Measurements from ENCODE around the gene CHIT1. TPM values are rescaled to one million over a fixed set of nuclear protein-coding genes. Genes with fewer than 3 reads are reported as not detected.

Gene CHIT1
- total RNA-seq, 8 experiments from 2014 or later = 0.07 to 2.4 (median 0.24) TPM

DNA sequence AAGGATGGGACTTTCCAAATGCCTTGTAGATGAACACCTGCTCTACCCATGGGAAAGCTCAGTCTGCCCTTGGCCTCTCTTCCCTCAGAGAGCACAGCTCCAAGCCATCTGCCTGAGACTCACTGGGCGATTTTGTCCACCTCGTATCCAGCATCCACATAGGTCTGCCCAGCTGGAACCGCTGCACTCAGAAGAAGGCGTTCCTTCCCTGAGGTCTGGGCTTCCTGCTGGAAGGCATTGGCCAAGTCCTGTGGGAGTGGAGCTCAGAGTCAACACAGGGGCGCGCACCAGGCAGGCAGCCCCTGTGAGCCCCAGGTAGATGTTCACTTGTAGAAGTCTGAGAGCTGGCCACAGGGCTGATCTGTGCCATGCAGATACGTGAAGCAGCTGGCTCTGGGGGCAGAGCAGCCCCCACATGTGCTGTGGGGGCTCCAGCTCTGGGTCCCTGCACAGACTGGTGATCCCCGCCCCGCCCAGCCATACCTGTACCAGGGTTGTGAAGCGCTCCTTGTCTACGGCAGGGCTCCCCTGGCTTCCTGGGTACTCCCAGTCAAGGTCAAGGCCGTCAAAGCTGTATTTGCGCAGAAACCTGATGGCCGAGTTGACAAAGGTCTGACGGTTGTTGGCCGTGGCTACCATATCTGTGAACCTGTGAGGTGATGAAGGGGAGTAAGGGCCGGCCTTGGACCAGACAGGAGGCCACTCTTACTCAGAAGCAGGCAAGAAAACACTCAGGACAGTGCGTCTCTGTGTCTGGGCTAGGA lies 6.3 kb downstream of the CHIT1 start:
- Histone ChIP-seq H3K4me1 (replicated peaks in 1 of 2) (no peaks in the 10 kb centered on the region), H3K4me3 (no peak overlapping the region), H3K27ac (no peak overlapping the region)
- ATAC-seq (replicated peaks in 6 of 8) = no peak
- 41 to 100% (median 81%) methylated on average over 1 to 10 of the region's 18 CpGs; no CpG with 5 or more reads in 1 of the 10 experiments for WGBS, 10 experiments
- in situ Hi-C loops (cut with MboI; ENCODE audit: low pct_unique_long_range_greater_than_20kb in 2 of 9, low sequenced_read_pairs in 9 of 9, unreplicated experiment in 9 of 9) = loop anchor here in 4 of 9 experiments (25.0 kb wide), 2 partner anchors 111 to 186 kb away; partner anchors contain the start of gene PPFIA4 (in 4 of the 4)

DNA sequence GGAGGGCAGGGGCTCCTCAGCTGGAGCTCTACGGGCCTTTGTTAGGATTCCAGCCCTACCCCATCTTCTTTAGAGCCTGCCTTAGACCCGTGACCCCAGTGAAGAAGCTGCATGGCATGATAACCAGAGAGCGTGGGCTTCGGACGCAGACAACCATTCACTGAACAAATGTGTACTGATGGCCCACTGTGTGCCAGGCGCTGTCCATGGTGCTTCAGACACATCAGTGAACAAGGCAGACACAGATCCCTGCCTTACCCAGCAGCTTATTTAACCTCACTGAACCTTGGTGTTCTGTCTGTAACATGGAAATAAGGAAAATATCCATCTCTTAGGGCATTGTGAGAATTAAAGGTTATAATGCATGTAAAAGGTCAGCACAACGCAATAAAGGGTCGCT lies 9.5 kb downstream of the CHIT1 start:
- Histone ChIP-seq H3K4me3 (no peak overlapping the region), H3K4me1 (replicated peaks in 1 of 2) (no peaks in the 10 kb centered on the region), H3K27ac (no peak overlapping the region)
- in situ Hi-C loops (cut with MboI; ENCODE audit: low pct_unique_long_range_greater_than_20kb in 2 of 9, low sequenced_read_pairs in 9 of 9, unreplicated experiment in 9 of 9) = loop anchor here in 8 of 9 experiments (10.0 to 25.0 kb wide), 5 partner anchors 95 to 185 kb away; partner anchors contain the start of genes PPFIA4 (in 4 of the 8) and ADORA1 (in 1 of the 8)
- 40 to 90% (median 62%) methylated on average over 2 to 8 of the region's 8 CpGs; no CpG with 5 or more reads in 3 of the 10 experiments for WGBS, 10 experiments
- ATAC-seq (replicated peaks in 6 of 8) = no peak

DNA sequence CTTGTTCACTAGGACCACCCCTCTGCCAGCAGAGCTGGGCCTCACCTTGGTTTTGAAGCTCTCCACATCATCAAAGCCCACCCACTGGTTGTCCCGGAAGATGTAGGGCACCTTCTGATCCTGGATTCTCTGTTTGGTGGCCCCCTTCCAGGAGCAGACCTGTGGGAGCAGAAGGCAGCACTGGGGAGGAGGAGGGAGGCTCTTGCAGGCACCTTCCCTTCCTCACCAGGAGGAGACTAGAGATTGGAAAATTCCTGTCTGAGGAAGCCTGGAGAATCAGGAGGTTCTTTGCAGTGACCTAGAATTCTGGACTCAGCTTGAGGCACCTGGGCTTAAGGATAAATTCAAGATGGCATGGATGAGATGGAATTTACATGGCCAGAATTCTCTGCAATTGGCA lies 10.3 kb downstream of the CHIT1 start:
- 57 to 80% methylated on average over 1 of the region's 1 CpG; no CpG with 5 or more reads in 8 of the 10 experiments for WGBS, 10 experiments
- no peak for ATAC-seq (replicated peaks in 6 of 8)
- no peak overlapping the region for H3K4me3 ChIP-seq
- no peak overlapping the region for H3K27ac ChIP-seq
- H3K4me1 ChIP-seq (replicated peaks in 1 of 2) = no peaks in the 10 kb centered on the region
- in situ Hi-C loops (cut with MboI; ENCODE audit: low pct_unique_long_range_greater_than_20kb in 2 of 9, low sequenced_read_pairs in 9 of 9, unreplicated experiment in 9 of 9) = loop anchor here in 8 of 9 experiments (10.0 to 25.0 kb wide), 5 partner anchors 94 to 184 kb away; partner anchors contain the start of genes PPFIA4 (in 4 of the 8) and ADORA1 (in 1 of the 8)

DNA sequence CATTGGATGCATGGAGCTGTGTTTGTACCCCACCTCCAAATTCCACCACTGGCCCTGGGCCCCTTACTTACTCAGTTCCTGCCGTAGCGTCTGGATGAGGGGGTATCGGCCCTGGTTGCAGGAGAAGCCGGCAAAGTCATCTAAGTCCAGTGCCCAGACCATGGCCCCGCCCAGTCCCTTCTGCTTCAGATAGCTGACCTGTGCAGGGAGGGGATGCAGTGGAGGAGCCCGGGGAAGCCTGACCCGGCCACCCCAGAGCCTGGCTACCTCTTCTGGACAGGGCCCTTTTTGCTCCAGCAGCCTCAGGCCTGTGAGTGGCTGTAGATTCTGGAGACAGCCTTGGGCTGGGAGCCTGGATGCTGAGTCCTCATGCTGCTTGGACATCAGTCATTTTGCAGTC lies 11.8 kb downstream of the CHIT1 start:
- 8 to 92% (median 73%) methylated on average over 1 to 5 of the region's 7 CpGs; no CpG with 5 or more reads in 4 of the 10 experiments for WGBS, 10 experiments
- ATAC-seq (replicated peaks in 6 of 8) = no peak
- Histone ChIP-seq H3K4me3 (no peak overlapping the region), H3K27ac (no peak overlapping the region), H3K4me1 (replicated peaks in 1 of 2) (no peaks in the 10 kb centered on the region)
- in situ Hi-C loops (cut with MboI; ENCODE audit: low pct_unique_long_range_greater_than_20kb in 2 of 9, low sequenced_read_pairs in 9 of 9, unreplicated experiment in 9 of 9) = loop anchor here in 8 of 9 experiments (10.0 to 25.0 kb wide), 5 partner anchors 93 to 183 kb away; partner anchors contain the start of genes PPFIA4 (in 4 of the 8) and ADORA1 (in 1 of the 8)

DNA sequence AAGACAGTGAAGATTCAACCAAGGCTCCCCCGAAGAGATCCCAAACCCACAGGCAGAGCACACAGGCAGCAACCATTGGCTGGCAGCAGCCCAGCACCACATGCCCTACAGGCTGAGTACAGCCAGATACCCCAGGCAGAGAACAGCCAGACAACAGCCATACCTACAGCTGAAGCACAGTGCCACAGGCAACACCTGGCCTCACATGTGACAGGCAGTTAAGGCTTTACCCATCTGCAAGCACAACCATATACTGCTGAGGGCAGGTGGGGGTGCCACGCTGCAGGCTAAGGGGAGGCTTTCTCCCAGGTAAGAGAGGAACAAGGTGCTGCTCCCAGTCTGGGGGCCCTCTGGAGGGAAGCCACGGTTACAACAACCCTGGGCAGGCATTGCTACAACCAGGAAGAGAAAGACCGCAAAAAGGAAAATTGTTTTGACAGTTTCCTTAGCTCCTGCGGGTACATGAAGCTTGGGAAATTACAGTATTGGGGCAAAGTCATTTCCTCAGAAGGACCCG lies 12.3 kb downstream of the CHIT1 start:
- Histone ChIP-seq H3K4me3 (no peak overlapping the region), H3K4me1 (replicated peaks in 1 of 2) (no peaks in the 10 kb centered on the region), H3K27ac (no peak overlapping the region)
- WGBS, 10 experiments = 33 to 100% (median 61%) methylated on average over 1 to 6 of the region's 6 CpGs; no CpG with 5 or more reads in 4 of the 10 experiments
- no peak for ATAC-seq (replicated peaks in 6 of 8)
- in situ Hi-C loops (cut with MboI; ENCODE audit: low pct_unique_long_range_greater_than_20kb in 2 of 9, low sequenced_read_pairs in 9 of 9, unreplicated experiment in 9 of 9) = loop anchor here in 8 of 9 experiments (10.0 to 25.0 kb wide), 5 partner anchors 92 to 182 kb away; partner anchors contain the start of genes PPFIA4 (in 4 of the 8) and ADORA1 (in 1 of the 8)

DNA sequence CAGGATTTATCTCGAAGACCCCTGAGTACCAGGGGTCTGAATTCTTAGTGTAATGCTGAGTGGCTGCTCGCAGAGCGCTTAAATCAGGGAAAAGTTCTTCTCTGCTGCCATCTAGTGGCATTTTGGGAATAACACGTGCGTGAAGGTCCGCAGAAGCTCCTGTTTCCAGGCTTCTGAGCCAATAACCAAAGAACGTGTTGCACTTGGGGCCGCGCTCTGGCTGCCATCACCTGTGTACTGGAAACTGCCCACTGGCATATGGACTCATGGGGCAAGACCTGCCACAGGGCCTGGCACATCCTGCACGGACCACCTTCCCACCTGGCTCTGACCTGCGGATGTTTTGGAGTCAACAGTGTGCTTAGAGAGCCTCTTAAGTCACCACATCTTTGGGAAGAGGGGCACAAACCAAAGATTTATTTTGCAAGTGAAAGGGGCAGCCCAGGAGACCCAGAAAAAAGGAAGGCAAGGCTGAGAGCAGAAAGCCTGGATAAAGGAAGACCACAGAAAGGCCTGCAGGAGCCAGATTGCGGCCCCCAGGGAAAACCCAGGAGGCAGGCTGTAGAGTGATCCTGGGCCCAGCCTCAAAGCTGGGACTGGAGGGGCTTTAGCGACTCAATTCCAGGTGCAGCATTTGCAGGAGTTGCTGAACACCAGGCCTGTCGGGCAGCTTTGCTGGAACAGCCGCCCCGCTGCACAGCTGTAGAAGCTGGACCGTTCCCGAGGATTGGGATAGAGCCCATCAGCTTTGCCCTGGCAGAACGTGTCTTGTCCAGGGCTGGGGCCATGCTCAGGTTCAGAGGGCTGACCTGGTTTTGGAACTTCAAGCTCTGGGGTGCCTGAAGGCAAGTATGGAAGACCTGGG lies 13.0 kb downstream of the CHIT1 start:
- Histone ChIP-seq H3K4me1 (replicated peaks in 1 of 2) (no peaks in the 10 kb centered on the region), H3K4me3 (no peak overlapping the region), H3K27ac (no peak overlapping the region)
- ATAC-seq (replicated peaks in 6 of 8) = peak; percentile 76 to 92 (median 88)
- 5 to 50% (median 16%) methylated on average over 3 to 17 of the region's 19 CpGs; no CpG with 5 or more reads in 3 of the 10 experiments for WGBS, 10 experiments
- in situ Hi-C loops (cut with MboI; ENCODE audit: low pct_unique_long_range_greater_than_20kb in 2 of 9, low sequenced_read_pairs in 9 of 9, unreplicated experiment in 9 of 9) = loop anchor here in 8 of 9 experiments (10.0 to 25.0 kb wide), 5 partner anchors 92 to 182 kb away; partner anchors contain the start of genes PPFIA4 (in 4 of the 8) and ADORA1 (in 1 of the 8)

DNA sequence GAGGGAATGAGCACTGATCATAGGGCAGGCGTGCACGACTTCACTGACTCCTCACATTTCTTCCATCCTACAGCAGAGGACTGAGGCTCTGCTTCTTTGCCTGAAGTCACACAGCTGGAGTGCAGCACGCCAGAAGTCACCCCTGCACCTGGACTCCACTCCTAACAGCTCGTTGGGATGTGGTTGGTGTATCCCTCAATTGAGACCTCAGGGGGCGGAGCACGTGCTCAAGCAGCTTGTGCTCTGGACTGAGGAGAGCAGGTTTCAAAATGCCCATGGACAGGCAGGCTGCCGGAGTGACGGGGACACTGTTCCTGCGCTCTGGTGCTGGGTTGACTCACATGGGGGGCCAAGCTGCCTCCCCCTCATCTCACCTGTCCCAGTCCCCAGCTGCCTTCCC lies 13.9 kb downstream of the CHIT1 start:
- Histone ChIP-seq H3K4me1 (replicated peaks in 1 of 2) (no peaks in the 10 kb centered on the region), H3K27ac (no peak overlapping the region), H3K4me3 (no peak overlapping the region)
- peak in 3 of 8 experiments; percentile 9 to 15 (median 11) for ATAC-seq (replicated peaks in 6 of 8)
- WGBS, 10 experiments = 55 to 91% (median 79%) methylated on average over 2 to 6 of the region's 9 CpGs; no CpG with 5 or more reads in 5 of the 10 experiments
- in situ Hi-C loops (cut with MboI; ENCODE audit: low pct_unique_long_range_greater_than_20kb in 2 of 9, low sequenced_read_pairs in 9 of 9, unreplicated experiment in 9 of 9) = loop anchor here in 8 of 9 experiments (10.0 to 25.0 kb wide), 5 partner anchors 91 to 181 kb away; partner anchors contain the start of genes PPFIA4 (in 4 of the 8) and ADORA1 (in 1 of the 8)

DNA sequence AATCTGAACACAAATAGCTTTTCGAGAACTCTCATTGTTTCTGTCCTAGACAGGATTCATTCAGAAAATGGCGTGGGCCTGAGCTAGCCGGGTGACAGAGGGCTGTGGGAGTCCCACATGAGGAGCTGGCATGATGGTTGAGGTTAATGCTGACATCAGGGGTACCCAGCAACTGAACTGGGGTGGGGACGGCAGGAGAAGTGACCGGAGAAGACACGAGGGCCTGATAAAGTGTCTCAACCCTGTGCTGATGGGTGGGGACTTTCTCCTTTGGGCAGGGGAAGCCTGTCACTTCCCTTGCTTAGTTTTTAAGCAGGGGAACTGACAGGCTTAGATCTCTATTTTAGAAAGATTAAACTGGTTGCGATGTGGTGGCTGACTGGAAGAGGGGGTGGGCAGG lies 14.6 kb downstream of the CHIT1 start:
- H3K27ac ChIP-seq = no peak overlapping the region
- no peak overlapping the region for H3K4me3 ChIP-seq
- in situ Hi-C loops (cut with MboI; ENCODE audit: low pct_unique_long_range_greater_than_20kb in 2 of 9, low sequenced_read_pairs in 9 of 9, unreplicated experiment in 9 of 9) = loop anchor here in 8 of 9 experiments (10.0 to 25.0 kb wide), 5 partner anchors 90 to 180 kb away; partner anchors contain the start of genes PPFIA4 (in 4 of the 8) and ADORA1 (in 1 of the 8)
- 38 to 90% (median 80%) methylated on average over 2 to 7 of the region's 7 CpGs; no CpG with 5 or more reads in 1 of the 10 experiments for WGBS, 10 experiments
- no peak for ATAC-seq (replicated peaks in 6 of 8)
- no peaks in the 10 kb centered on the region for H3K4me1 ChIP-seq (replicated peaks in 1 of 2)

DNA sequence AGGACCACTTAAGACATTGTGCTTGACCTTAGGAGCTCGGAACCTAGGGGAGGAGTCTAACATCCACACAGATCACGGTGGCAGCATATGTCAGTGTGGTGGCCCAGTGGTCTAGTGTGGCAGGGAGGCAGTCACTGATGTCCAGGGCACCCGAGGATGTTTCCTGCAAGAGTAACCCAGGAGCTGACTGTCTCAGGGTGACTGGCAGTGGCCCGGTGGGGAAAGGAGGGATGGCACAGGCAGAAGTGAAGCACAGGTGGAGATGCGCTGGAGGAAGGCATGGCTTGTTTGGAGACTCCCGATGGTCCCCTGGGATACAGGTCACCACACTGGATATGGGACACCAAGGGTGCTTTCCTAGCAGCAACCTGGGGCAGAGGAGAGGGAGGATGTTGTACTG lies 16.3 kb downstream of the CHIT1 start:
- 17 to 93% (median 71%) methylated on average over 1 to 6 of the region's 6 CpGs; no CpG with 5 or more reads in 2 of the 10 experiments for WGBS, 10 experiments
- no peak overlapping the region for H3K27ac ChIP-seq
- H3K4me1 ChIP-seq (replicated peaks in 1 of 2) = no peaks in the 10 kb centered on the region
- no peak overlapping the region for H3K4me3 ChIP-seq
- in situ Hi-C loops (cut with MboI; ENCODE audit: low pct_unique_long_range_greater_than_20kb in 2 of 9, low sequenced_read_pairs in 9 of 9, unreplicated experiment in 9 of 9) = loop anchor here in 8 of 9 experiments (10.0 to 25.0 kb wide), 5 partner anchors 88 to 178 kb away; partner anchors contain the start of genes PPFIA4 (in 4 of the 8) and ADORA1 (in 1 of the 8)
- ATAC-seq (replicated peaks in 6 of 8) = no peak

DNA sequence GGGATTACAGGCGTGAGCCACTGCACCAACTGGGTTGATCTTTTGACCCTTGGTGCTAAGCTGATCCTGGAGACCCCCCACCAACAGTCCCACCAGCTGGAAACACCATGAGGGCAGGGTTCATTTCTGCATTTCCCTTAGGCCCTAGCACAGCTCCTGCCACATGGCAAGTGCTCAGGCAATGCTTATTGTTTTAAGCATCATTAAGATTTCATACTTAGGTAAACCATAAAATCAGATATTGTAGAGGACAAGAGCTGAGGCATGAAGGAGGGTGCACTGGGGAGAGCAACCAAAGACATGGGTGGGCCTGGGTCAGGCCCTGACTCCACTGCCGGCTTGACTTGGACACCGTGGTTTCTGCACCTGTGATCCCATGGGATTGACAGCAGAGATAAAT lies 17.7 kb downstream of the CHIT1 start:
- no peak overlapping the region for H3K4me3 ChIP-seq
- in situ Hi-C loops (cut with MboI; ENCODE audit: low pct_unique_long_range_greater_than_20kb in 2 of 9, low sequenced_read_pairs in 9 of 9, unreplicated experiment in 9 of 9) = loop anchor here in 8 of 9 experiments (10.0 to 25.0 kb wide), 5 partner anchors 87 to 177 kb away; partner anchors contain the start of genes PPFIA4 (in 4 of the 8) and ADORA1 (in 1 of the 8)
- no peak for ATAC-seq (replicated peaks in 6 of 8)
- H3K4me1 ChIP-seq (replicated peaks in 1 of 2) = peaks cover 0 to 3% of the 10 kb centered on the region in 2 donors
- no peak overlapping the region for H3K27ac ChIP-seq
- WGBS, 10 experiments = 87 to 100% (median 89%) methylated on average over 1 to 3 of the region's 3 CpGs; no CpG with 5 or more reads in 5 of the 10 experiments

DNA sequence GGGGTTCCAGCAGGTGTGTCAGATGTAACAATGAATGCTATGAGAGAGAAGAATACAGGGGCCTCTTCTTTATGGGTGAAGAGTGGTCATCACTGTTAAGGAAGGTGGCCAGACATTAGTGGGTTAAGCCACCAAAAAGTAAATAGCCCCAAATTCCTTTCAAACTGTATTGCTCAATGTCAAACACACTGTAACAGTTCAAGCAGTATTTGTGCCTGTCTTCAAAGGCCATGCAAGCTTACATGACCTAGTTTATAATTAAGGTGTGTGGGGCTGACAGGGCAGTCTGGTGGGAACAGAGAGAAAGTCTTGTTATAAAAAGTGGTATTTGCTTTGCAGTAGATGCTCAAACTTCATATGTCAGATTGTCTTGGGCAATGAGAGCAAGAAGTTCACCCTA lies 18.5 kb downstream of the CHIT1 start:
- in situ Hi-C loops (cut with MboI; ENCODE audit: low pct_unique_long_range_greater_than_20kb in 2 of 9, low sequenced_read_pairs in 9 of 9, unreplicated experiment in 9 of 9) = loop anchor here in 8 of 9 experiments (10.0 to 25.0 kb wide), 5 partner anchors 86 to 176 kb away; partner anchors contain the start of genes PPFIA4 (in 4 of the 8) and ADORA1 (in 1 of the 8)
- H3K4me1 ChIP-seq (replicated peaks in 1 of 2) = peaks cover 0 to 3% of the 10 kb centered on the region in 2 donors
- no peak for ATAC-seq (replicated peaks in 6 of 8)
- H3K27ac ChIP-seq = no peak overlapping the region
- H3K4me3 ChIP-seq = no peak overlapping the region

DNA sequence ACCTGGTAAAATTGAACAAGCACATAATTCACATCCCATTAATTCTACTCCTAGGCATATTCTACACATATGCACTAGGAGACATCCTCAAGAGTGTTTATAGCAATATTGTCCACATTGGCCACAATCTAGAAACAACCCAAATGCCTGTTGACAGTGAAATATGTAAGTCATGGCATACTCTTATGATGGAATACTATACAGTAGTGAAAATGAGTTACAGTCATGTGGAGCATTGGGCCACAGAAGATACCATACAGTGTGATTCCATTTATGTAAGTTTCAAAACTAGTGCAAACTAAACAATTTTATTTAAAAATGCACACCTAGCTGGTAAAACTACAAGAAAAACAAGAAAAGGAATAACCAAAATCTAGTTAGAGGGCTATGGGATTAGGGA lies 19.1 kb downstream of the CHIT1 start:
- in situ Hi-C loops (cut with MboI; ENCODE audit: low pct_unique_long_range_greater_than_20kb in 2 of 9, low sequenced_read_pairs in 9 of 9, unreplicated experiment in 9 of 9) = loop anchor here in 8 of 9 experiments (10.0 to 25.0 kb wide), 5 partner anchors 86 to 176 kb away; partner anchors contain the start of genes PPFIA4 (in 4 of the 8) and ADORA1 (in 1 of the 8)
- ATAC-seq (replicated peaks in 6 of 8) = no peak
- no peak overlapping the region for H3K4me3 ChIP-seq
- peaks cover 0 to 3% of the 10 kb centered on the region in 2 donors for H3K4me1 ChIP-seq (replicated peaks in 1 of 2)
- no peak overlapping the region for H3K27ac ChIP-seq
